Stimulated activated CD4-positive, alpha-beta T cell treated with anti-CD3 and anti-CD28 coated beads, TNF-alpha, amount 100 ng/mL, for 1 hour (primary cell): ENCODE data around the gene ZNF169.
"Not testable (repeated sequence)": the region's sequence is repeated elsewhere in the genome, so short reads cannot be mapped to it uniquely, and the experiment has no call there.

Source experiments
- DNase-seq, 3 donors: peaks; one replicate each; pipeline ENCODE4 v3.0.0-alpha.2; 2020; ENCODE audit warnings: low read depth in 3 of 3, low spot score in 1 of 3

The ZNF169 gene

DNA sequence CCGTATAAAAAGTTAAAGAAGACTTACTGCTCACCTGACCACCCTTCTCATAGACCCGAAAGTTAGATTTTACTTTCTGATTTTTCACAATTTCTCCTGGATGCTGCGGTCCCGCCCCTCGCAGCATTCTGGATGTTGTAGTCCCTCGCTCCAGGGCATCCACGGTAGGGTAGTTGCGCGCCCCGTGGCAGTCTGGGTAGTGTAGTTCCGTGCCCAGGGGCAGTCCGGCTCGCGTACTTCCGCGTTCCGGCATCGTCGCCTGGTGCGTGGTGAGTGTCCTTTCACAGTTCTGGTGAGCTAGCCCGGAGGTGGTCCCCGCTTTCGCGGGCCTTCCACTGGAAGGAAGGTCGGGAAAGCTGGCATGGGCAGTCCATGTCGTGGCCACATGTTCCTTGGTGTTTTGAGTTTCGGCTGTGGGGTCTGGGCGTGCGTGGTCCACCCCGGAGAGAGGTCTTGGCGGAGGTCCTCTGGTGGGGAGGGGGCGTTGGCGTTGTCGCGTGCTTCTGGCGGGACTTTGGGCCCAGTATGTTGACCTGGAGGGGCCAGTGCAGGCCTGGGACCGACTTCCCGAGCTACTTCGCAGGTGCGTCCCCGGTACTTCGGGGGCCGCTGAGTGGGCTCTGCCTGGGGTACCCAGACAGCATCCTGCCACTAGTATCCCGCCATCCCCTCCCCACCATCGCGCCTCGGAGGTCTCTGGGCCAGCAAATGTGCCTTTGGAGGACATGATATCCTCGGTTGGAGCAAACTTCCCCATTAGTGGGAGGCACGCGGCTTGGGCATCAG is at the start of gene ZNF169:
Gene ZNF169, plus strand, starts transcription at position 222 of the 786 bp plus-strand sequence. CDS start 19,515 bp downstream, outside the sequence.
- peak; percentile 68 to 76 (median 71) for DNase-seq

DNA sequence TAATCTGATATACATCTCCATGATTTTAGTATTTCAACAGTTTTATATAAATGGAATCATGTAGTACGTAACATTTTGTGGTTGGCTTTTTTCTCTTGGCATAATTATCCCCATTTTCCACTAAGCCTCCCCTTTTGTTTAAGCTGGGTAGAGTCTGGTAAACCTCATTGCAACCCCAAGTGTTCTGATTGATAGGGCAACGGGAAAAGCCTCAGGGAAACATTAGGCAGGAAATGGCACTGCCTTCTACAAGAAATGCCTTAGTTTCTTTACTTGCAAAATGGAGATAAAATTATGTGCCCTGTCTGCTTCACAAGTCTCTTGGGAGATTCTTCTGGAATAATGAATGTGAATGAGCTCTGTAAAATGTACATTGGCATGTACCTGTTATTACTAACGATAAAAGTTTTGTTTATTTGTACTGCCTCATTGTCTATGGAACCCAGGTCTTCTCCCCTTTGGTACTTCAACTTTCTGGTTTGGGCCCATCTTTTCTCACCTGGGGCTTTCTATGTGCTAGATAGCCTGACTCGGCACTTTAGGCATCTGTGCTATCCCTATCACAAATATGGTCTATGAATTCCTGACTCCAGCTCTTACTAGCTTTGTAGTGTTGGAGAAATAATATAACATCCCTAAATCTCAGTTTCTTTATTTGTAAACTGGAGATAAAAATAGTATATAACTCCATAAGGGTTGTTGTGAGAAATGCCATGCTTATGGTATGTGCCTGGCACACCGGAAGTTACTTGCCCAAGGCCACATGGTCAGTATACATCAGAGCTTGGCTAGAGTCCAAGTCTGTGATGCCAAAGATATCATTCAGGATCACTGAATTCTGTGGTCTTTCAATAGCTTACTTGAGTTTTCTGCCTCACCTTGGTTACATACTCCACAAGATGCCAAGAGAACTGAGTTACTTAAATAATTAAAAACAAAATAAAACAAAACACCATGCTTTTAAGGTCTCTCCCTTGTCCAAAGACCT is 48.2 kb upstream of the ZNF169 start:
- DNase-seq = no peak

DNA sequence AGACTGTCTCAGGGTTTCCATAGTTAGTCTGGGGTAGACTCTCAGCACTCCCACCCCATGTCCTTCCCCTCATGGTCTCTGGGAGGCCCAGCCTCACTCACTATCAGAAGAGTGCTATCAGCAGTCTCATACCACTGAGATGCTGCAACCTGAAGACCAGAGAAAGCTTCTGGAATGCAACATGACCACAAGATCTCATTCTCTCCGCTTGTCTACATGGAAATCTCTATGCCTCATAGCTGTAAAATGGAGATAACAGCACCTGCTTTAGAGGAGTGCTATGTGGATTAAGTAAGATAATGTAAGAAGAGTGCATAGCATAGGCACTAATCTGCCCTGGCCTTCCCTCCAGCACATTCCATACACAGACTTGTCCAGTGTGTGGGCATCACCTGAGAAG is 47.0 kb upstream of the ZNF169 start:
- no peak for DNase-seq

DNA sequence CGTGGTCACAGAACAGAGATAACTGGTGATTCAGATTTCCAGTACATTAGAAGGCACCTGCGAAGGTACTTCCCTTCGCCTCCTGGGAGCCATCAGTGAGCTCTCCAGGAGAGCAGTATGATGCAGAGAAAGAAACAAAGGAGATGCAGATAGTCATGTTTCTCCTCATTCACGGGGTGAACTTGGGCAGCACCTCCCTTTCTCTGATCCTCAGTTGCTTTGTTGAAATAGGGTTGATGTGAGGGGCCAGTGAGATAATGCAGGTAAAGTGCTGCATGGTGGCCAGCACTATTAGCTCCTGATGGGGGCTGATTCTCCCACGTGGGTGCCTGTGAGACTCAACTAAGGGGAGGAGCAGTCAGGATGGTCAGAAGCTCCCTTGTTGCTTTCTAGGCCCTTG is 46.6 kb upstream of the ZNF169 start:
- no peak for DNase-seq

GRCh38 chr9:94213511-94214124 is 45.5 kb upstream of the ZNF169 start:
- DNase-seq = peak; percentile 28 to 48 (median 34)

DNA sequence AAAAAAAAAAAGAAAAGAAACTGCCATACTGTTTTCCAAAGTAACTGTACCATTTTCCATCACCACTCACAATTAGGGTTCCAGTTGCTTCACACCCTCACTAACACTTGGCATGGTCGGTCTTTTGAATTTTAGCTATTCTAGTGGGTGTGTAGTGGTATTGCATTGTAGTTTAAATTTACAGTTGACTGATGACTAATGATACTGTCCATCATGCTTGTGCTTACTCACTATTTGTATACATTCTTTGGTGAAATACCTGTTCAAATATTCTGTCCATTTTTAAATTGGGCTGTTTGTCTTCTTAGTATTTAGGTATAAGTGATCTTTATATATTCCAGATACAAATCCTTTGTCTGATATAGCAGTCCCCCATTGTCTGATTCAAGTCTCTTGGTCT is 36.2 kb upstream of the ZNF169 start:
- DNase-seq = no peak

- not testable (repeated sequence) for DNase-seq
Measured at GRCh38 chr9:94225413-94225812, 33.7 kb upstream of the ZNF169 start.

DNA sequence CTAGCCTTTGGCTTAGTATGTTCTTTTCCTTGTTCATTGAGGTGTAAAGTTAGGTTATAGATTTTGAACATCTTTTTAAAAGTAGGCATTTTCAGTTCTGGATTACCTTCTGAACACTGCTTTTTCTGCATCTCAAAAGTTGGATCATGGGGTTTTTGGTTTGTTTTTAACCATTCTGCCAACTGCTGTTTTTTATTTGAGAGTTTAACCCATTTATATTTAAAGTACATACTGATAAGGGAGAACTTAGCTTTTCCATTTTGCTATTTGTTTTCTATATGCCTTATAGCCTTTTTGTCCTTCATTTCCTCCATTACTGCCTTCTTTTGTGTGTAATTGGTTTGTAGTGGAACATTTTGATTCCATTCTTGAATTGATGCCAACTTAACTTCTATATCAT is 30.5 kb upstream of the ZNF169 start:
- DNase-seq = no peak

DNA sequence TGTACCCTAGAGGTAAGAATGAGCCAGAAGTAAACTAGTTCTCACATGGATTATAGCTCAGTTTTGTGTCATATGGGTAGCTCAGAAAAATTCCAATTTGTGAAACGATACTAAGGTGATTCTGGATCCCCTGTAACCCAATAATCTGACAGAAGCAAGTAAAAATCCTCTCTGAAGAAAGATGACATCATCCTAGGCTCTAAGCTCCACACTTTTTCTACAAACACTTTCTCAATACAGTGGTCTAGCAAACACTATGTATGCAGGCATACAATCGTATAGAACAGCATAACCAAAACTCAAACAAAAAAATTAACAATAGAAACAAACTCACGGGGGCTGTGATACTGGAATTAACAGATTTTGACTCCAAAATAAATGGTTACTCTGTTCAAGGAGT is 26.7 kb upstream of the ZNF169 start:
- DNase-seq = no peak

- DNase-seq = not testable (repeated sequence)
Measured at GRCh38 chr9:94241098-94241497, 18.0 kb upstream of the ZNF169 start.

GRCh38 chr9:94245651-94246050 is 13.4 kb upstream of the ZNF169 start:
- DNase-seq = no peak

- DNase-seq = no peak
Measured at GRCh38 chr9:94250456-94250855, 8.6 kb upstream of the ZNF169 start.

DNA sequence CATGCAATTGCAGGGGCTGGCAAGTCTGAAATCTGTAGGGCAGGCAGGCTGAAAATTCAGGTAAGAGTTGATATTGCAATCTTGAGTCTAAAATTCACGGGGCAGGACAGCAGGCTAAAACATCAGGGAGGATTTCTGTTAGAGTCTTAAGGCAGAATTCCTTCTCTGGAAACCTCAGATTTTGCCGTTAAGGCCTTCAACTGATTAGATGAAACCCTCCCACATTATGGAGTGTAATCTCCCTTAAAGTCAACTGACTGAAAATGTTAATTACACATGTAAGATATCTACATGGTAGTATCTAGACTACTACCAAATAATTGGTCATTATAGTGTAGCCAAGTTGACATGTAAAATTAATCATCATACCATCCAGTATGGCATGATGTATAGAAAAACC is 3.1 kb upstream of the ZNF169 start:
- no peak for DNase-seq

DNA sequence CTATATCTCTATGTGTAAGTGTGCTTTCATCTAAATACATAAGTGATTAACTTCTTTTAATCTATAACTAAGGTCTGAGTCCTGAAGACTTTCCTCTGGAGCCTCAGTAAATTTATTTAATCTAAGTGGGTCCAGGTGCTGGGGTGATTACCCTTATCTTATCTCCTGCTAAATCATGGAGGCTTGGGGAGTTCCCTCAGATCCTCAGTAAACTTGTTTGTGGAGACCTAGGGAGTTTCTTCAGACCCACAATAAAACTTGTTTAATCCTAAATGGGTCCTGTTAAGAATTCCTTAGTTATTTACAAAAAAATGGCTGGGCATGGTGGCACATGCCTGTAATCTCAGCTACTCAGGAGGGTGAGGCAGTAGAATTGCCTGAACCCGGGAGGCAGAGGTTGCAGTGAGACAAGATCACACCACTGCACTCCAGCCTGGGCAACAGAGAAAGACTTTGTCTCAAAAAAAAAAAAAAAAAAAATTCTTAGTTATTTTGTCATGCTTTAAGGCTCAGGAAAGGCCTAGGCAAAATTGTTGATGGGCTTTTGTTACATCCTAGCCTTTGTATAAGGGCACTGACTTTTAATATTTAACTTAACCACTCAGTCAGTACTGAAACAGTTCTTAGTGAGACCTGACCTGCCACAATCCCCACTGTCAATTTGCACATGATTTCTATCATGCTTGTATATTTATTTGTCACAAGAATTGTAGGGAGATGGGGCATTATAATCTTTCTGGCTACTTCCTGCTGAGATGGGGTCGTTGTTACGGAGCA is 6.7 kb downstream of the ZNF169 start:
- DNase-seq = not testable (repeated sequence)

GRCh38 chr9:94269264-94269663 is 10.2 kb downstream of the ZNF169 start:
- no peak for DNase-seq

DNA sequence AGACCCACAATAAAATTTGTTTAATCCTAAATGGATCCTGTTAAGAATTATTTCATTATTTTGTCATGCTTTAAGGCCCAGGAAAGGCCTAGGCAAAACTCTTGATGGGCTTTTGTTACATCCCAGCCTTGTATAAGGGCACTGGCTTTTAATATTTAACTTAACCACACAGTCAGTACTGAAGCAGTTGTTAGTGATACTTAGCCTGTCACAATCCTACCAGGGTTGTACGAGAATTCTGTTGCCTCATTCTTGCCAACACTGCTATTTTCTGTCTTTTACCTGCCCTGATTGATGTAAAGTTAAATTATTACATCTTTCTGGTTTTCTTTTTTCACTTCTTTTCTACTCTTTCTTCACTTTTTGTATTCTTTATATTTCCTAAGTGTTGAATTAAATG is 10.9 kb downstream of the ZNF169 start:
- DNase-seq = no peak

DNA sequence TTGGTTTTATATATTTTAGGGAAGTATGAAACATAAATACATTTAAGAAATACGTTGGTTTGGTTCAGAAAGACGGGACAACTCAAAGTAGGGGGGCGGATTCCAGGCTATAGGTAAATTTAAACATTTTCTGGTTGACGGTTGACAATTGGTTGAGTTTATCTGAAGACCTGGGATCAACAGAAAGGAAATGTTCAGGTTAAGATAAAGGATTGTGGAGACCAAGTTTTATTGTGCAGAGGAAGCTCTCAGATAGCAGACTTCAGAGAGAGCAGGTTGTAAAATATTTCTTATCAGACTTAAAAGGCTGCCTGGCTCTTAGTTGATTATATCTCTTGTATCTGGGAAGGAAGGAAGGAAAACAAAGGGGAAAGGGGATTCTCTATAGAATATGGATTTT is 17.9 kb downstream of the ZNF169 start:
- DNase-seq = not testable (repeated sequence)

GRCh38 chr9:94277885-94278536 is 18.9 kb downstream of the ZNF169 start:
- no peak for DNase-seq

GRCh38 chr9:94280409-94280989 is 21.4 kb downstream of the ZNF169 start:
- no peak for DNase-seq

DNA sequence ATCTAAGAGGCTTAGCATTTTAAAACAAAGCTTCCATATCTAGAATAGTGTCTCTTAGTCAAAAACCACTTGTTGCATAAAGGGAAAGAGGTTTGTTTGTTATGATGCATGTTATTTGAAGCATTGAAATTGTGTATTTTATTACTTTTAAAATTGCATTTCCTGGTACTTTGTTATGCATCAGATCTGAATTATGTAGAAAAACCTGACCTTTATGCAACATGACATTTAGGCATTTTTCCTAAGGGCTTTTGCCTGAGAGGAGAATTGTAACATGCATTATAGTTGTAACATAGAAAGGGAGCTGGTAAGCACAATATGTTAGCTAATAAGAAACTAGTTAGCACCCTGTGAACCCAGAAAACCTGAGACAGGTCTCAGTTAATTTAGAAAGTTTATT is 22.0 kb downstream of the ZNF169 start:
- no peak for DNase-seq
